T-helper 1 cell treated with Interleukin-12 subunit alpha and Interleukin-12 subunit beta and Interleukin-4 antibody, amounts not matched to agents 30 ng/mL and 1 ng/mL, for 36 hours (primary cell): ENCODE data around the gene SRRM2. TPM values are rescaled to one million over a fixed set of nuclear protein-coding genes. Genes with fewer than 3 reads are reported as not detected.

Source experiments
- intact Hi-C: fragments of 100-400 bp; cut with micrococcal nuclease; formaldehyde crosslinking; loops from one replicate; pipeline ENCODE4 v1.15.1; 2024
- total RNA-seq: library from RNA; stranded (reverse); gene quantifications from 2 replicates; pipeline ENCODE4 v1.2.3, GENCODE V29; 2022

Gene SRRM2
- total RNA-seq, 1 donor from 2014 or later = 552 TPM

DNA sequence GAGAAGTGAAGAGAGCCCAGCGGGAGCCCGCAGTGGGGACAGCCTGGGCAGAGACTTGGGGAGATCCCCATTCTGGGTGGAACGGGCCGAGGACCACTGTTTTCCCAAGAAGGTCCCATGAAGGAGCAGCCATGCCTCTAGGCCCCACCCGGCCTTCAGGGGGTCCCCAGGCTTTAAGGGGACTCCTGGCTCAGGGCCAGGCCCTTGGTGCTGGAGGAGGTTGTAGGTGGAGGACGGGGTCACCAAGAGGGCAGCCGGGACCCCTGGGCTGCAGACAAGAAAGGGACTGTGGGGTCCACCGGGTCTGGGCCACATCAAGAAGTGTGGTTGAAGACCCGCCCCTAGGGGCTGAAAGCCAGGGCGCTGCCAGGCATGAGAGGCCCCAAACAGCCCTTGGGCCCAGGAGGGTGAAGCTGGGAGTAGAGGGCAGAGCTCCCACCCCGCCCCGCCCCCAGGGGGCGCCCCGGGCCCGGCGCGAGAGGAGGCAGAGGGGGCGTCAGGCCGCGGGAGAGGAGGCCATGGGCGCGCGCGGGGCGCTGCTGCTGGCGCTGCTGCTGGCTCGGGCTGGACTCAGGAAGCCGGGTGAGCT, 64.4 kb downstream of the SRRM2 start, which contains the start of gene PRSS21:
Gene PRSS21 (plus strand): TSS at position 487 of the 589 bp plus-strand sequence. CDS start 32 bp downstream, at position 519.
- intact Hi-C loops = loop anchor here (1.0 kb wide), 1 partner anchor 51 kb away; no protein-coding TSS in a partner anchor

DNA sequence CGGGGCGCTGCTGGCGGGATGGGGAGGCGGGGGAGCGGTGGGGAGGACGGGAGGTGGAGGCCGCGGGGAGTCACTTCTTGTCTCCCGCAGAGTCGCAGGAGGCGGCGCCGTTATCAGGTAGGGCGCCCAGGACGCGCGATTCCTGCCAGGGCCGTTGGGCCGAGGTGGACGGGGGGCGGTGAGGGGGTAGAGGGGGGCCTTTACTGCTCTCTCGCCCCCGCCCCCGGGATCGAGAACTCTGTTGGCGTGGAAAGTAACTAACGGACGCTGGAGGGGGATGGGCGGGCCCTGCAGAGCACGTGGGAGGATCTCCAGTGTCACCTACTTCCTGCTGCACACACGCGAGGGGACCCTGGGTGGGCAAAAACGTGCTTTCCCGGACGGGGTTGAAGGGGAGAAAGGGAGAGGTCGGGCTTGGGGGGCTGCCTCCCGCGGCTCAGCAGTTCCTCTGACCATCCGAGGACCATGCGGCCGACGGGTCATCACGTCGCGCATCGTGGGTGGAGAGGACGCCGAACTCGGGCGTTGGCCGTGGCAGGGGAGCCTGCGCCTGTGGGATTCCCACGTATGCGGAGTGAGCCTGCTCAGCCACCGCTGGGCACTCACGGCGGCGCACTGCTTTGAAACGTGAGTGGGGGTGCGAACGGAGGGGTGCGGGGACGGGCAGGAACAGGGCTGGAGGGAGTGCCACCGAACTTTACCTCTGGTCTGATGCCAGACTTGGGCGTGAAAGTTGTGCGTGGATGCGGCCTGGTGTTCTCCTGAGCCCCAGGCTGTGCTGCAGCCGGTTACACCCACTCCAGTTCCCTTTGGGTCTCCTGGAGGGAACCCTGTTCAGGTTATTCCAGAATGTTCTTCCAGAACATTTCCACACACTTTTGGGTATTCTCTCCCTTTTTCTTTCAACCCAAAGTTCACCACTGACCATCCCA, 65.2 kb downstream of the SRRM2 start:
- intact Hi-C loops = loop anchor here (1.0 kb wide), 1 partner anchor 51 kb away; no protein-coding TSS in a partner anchor

DNA sequence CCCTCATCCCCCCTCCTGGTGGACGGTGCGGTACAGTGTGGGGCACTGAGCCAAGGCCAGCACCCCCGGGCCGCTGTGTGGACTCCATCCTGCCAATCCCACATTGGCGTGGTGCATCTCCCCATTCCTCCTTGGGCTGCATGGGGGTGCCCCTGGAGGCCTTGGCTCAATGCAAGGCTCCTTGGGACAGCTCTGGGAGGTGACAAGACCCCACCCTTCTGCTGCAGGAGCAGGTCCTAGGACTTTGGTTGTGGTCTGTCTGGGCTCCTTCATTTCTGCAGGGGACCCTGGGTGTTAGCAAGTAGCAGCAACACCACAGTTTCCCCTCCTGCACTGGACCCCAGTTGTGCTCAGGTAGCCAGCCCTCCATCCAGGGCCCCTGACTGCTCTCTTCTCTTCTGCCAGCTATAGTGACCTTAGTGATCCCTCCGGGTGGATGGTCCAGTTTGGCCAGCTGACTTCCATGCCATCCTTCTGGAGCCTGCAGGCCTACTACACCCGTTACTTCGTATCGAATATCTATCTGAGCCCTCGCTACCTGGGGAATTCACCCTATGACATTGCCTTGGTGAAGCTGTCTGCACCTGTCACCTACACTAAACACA, 65.9 kb downstream of the SRRM2 start:
- intact Hi-C loops = no loop called here

DNA sequence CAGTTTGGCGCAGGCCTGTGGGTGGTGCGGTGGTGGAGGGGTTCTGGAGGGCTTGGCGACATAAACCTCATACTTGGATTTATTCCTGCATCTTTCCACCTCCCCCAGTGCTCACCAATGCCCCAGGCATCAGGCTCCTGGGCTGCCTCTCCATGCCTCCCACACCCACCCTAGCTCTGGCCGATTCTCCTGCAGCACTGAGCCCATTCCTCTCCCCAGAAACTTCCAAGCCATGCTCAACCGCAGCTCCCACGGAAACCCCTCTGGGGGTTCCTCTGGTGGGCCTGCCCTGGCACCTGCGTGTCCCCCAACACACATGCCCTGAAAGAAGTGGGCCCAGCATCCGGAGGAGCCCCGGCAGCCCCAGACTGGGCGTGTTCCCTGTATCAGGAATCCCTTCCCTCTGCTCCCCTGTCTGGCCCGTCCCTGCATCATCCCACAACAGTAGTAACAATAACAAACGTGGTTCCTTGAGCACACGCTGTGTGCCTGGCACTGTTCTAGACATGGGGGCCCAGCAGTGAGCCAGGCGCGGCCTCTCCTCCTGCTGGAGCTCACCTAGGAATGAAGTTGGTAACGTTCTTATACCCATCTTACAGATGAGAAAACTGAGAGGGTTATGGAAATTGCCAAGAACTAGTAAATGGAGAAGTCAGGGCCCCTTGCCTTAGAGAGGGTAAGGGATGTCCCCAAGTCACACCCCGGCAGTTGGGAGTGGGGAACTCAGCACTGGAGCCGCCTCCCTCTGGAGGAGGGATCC, 66.9 kb downstream of the SRRM2 start:
- intact Hi-C loops = no loop called here

DNA sequence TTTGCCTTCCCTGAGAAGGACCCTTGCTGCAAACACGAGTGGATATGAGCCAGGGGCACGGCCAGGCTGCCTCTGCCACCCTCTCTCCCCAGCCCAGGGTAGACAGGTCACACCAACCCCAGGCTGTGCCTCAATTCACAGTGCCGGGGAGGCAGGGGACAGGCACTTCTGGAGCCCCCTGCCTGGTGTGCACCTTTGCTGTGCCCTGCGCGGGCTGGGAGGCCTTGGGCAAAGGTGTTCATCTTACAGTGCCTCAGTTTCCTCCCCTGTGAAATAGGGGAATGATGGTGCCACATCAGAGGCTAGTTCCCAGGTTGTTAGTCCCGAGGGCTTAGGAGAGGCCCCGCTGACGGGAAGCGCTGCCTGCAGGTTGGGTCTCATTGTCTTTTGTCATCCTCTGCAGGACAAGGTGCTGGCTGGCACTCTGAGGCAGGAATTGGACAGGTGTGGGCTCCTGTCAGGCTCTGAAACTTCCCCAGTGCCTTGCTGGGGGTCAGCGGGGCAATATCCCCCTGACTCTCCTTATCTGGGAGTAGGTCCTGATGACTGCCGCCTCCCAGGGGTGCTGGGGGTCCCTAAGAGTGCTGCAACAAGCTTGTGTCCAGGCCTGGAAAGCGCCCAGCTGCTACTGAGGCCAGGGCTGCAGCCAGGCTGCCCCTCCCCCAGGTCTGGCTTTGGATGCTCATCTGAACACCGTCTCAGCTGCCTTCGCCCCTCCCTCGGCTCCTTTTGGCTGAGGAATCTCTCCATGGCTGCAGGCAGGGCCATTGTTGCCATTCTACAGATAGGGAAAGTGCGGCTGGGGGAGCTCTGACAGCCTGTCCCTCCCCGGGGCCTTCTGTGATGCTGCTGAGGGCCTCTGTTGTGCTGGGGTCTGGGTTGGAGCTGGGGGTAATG, 67.7 kb downstream of the SRRM2 start:
- intact Hi-C loops = no loop called here

Other genes starting within 250 kb of the SRRM2 start
- 113 and 117 TPM in 2 replicates for gene ATP6V0C, start 238.7 kb upstream of the SRRM2 start, total RNA-seq
- 54.0 and 63.5 TPM in 2 replicates for gene AMDHD2, start 232.3 kb upstream of the SRRM2 start, total RNA-seq
- gene CEMP1, start 221.2 kb upstream of the SRRM2 start, total RNA-seq = 0.44 and 0.66 TPM in 2 replicates
- gene PDPK1, start 214.6 kb upstream of the SRRM2 start, total RNA-seq = 52.6 and 54.6 TPM in 2 replicates
- gene KCTD5, start 70.1 kb upstream of the SRRM2 start, total RNA-seq = 41.8 and 42.7 TPM in 2 replicates
- gene PRSS27, start 32.4 kb upstream of the SRRM2 start, total RNA-seq = 0.88 and 1.4 TPM in 2 replicates
- gene ELOB, start 24.6 kb downstream of the SRRM2 start, total RNA-seq = 263 and 264 TPM in 2 replicates
- gene PRSS33, start 34.9 kb downstream of the SRRM2 start, total RNA-seq = not detected in 2 replicates
- not detected in 2 replicates for gene PRSS41, start 45.8 kb downstream of the SRRM2 start, total RNA-seq
- gene PRSS21, start 64.6 kb downstream of the SRRM2 start, total RNA-seq = 5.0 and 6.5 TPM in 2 replicates
- 23.2 and 24.3 TPM in 2 replicates for gene ZG16B, start 77.7 kb downstream of the SRRM2 start, total RNA-seq
- not detected in 2 replicates for gene PRSS22, start 105.5 kb downstream of the SRRM2 start, total RNA-seq
- 21.1 and 24.2 TPM in 2 replicates for gene FLYWCH2, start 130.6 kb downstream of the SRRM2 start, total RNA-seq
- 74.3 and 83.1 TPM in 2 replicates for gene FLYWCH1, start 159.3 kb downstream of the SRRM2 start, total RNA-seq
- gene KREMEN2, start 211.6 kb downstream of the SRRM2 start, total RNA-seq = not detected in 2 replicates
- 31.9 and 32.3 TPM in 2 replicates for gene PAQR4, start 216.7 kb downstream of the SRRM2 start, total RNA-seq
- 91.5 and 92.0 TPM in 2 replicates for gene PKMYT1, start 227.8 kb downstream of the SRRM2 start, total RNA-seq